IMR-90 (cell line): ENCODE measurements around the gene IGF2R.

ENCODE experiments used
- CEBPB ChIP-seq: IDR thresholded peaks from 2 replicates; pipeline ENCODE4 v1.6.1; 2012; ENCODE audit warnings: low read depth, low read length, improper control_type of control experiment
- CHD1 ChIP-seq: IDR thresholded peaks from 2 replicates; pipeline ENCODE4 v1.6.1; 2012; ENCODE audit warnings: low read depth, low read length, improper control_type of control experiment
- MAFK ChIP-seq: IDR thresholded peaks from 2 replicates; pipeline ENCODE4 v1.6.1; 2012; ENCODE audit warnings: low read depth, low read length, improper control_type of control experiment
- POLR2A ChIP-seq: IDR thresholded peaks from 2 replicates; pipeline ENCODE4 v1.6.1; 2012; ENCODE audit warnings: mild to moderate bottlenecking, low read depth, low read length
- RAD21 ChIP-seq: IDR thresholded peaks from 2 replicates; pipeline ENCODE4 v1.6.1; 2012; ENCODE audit warnings: low read length, improper control_type of control experiment
- RFX5 ChIP-seq: IDR thresholded peaks from 2 replicates; pipeline ENCODE4 v1.8.0; 2012; ENCODE audit warnings: low read depth, mild to moderate bottlenecking, low read length, moderate library complexity
- TF ChIP-seq, protein P1 (sequence below): conservative IDR thresholded peaks from 2 replicates; pipeline ENCODE4 v1.5.1; 2012; ENCODE audit warnings: mild to moderate bottlenecking, low read depth, low read length, improper control_type of control experiment
- TF ChIP-seq, protein P2 (sequence below): fragments of 150-350 bp; IDR thresholded peaks from 2 replicates; pipeline ENCODE4 v1.6.1; 2017; ENCODE audit warnings: mild to moderate bottlenecking, antibody characterized with exemption, low read length, low read depth

DNA sequence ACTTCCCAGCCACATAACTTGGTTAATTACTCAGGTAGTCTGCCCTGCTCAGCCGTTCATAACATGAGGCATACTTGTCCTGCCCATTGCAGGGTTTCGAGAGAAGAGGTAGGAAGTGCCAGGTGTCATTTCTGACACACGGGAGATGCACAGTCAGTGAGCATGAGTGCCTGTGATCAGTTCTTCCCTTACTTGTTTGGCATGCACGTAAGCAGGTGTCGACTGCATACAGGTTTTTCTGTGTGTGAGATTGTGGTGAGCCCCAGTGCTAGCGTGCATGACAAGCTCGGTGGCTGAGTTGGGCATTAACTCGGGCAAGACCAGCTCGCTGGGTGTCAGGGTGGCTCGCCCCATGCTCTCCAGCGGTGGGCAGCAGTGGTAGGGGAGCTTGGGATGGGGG is 101.5 kb downstream of the IGF2R start:
- TF ChIP-seq, protein P1, sequence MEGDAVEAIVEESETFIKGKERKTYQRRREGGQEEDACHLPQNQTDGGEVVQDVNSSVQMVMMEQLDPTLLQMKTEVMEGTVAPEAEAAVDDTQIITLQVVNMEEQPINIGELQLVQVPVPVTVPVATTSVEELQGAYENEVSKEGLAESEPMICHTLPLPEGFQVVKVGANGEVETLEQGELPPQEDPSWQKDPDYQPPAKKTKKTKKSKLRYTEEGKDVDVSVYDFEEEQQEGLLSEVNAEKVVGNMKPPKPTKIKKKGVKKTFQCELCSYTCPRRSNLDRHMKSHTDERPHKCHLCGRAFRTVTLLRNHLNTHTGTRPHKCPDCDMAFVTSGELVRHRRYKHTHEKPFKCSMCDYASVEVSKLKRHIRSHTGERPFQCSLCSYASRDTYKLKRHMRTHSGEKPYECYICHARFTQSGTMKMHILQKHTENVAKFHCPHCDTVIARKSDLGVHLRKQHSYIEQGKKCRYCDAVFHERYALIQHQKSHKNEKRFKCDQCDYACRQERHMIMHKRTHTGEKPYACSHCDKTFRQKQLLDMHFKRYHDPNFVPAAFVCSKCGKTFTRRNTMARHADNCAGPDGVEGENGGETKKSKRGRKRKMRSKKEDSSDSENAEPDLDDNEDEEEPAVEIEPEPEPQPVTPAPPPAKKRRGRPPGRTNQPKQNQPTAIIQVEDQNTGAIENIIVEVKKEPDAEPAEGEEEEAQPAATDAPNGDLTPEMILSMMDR = no peak
- TF ChIP-seq RAD21 (no peak), POLR2A (no peak), MAFK (no peak), CEBPB (no peak), CHD1 (no peak), RFX5 (no peak)
- TF ChIP-seq, protein P2, sequence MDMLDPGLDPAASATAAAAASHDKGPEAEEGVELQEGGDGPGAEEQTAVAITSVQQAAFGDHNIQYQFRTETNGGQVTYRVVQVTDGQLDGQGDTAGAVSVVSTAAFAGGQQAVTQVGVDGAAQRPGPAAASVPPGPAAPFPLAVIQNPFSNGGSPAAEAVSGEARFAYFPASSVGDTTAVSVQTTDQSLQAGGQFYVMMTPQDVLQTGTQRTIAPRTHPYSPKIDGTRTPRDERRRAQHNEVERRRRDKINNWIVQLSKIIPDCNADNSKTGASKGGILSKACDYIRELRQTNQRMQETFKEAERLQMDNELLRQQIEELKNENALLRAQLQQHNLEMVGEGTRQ = no peak
